Stimulated activated CD8-positive, alpha-beta memory T cell treated with anti-CD3 and anti-CD28 coated beads, Interleukin-7, amount 100 ng/mL, for 24 hours (primary cell): ENCODE measurements around the gene PKDCC.

Experiments
- DNase-seq: peaks from one replicate; pipeline ENCODE4 v3.0.0-alpha.2; 2020; ENCODE audit warnings: low read depth

Gene PKDCC

GRCh38 chr2:42089340-42089925, 41.6 kb downstream of the PKDCC start:
- no peak for DNase-seq

- DNase-seq: no peak
Observed at GRCh38 chr2:42090216-42090615, 42.4 kb downstream of the PKDCC start.

GRCh38 chr2:42091671-42092070, 43.9 kb downstream of the PKDCC start:
- no peak for DNase-seq

- no peak for DNase-seq
Observed at GRCh38 chr2:42092084-42092996, 44.5 kb downstream of the PKDCC start.

GRCh38 chr2:42094114-42094513, 46.3 kb downstream of the PKDCC start:
- no peak for DNase-seq

GRCh38 chr2:42095923-42096408, 48.1 kb downstream of the PKDCC start:
- peak; percentile 47 for DNase-seq

GRCh38 chr2:42096869-42097591, 49.2 kb downstream of the PKDCC start:
- no peak for DNase-seq

GRCh38 chr2:42098571-42099437, 51.0 kb downstream of the PKDCC start:
- DNase-seq: no peak

GRCh38 chr2:42099438-42100173, 51.8 kb downstream of the PKDCC start:
- DNase-seq: no peak

GRCh38 chr2:42100683-42101205, 52.9 kb downstream of the PKDCC start:
- DNase-seq: no peak

- DNase-seq: no peak
Observed at GRCh38 chr2:42101206-42102023, 53.6 kb downstream of the PKDCC start.

- peak; percentile 73 for DNase-seq
Observed at GRCh38 chr2:42102024-42102590, 54.3 kb downstream of the PKDCC start.

GRCh38 chr2:42102591-42103450, 55.0 kb downstream of the PKDCC start:
- DNase-seq: no peak

GRCh38 chr2:42103829-42104228, 56.0 kb downstream of the PKDCC start:
- no peak for DNase-seq

GRCh38 chr2:42104621-42105020, 56.8 kb downstream of the PKDCC start:
- DNase-seq: no peak

GRCh38 chr2:42105330-42106256, 57.8 kb downstream of the PKDCC start:
- DNase-seq: peak; percentile 41

GRCh38 chr2:42106257-42106816, 58.5 kb downstream of the PKDCC start:
- no peak for DNase-seq
